Activated CD8-positive, alpha-beta T cell treated with anti-CD3 and anti-CD28 coated beads, Interleukin-2, amount 10 ng/mL, durations not matched to agents 7 days and 5 days (primary cell): Measurements from ENCODE around the gene ZNF805. TPM values are rescaled to one million over a fixed set of nuclear protein-coding genes. Genes with fewer than 3 reads are reported as not detected.
"Not testable (repeated sequence)": the region's sequence is repeated elsewhere in the genome, so short reads cannot be mapped to it uniquely, and the experiment has no call there.

Experiments
- ATAC-seq: fragments of 150-1000 bp; cut with Tn5 transposase; one replicate; pipeline ENCODE4 v1.10.0; 2021; ENCODE audit warnings: moderate library complexity
- CTCF ChIA-PET: fragments of 350-600 bp; sonication (Branson Sonifier 250); formaldehyde crosslinking; loops from one replicate; lab custom pipeline; 2021; ENCODE audit warnings: antibody characterized with exemption; lab: Charles Lee
- POLR2A ChIA-PET: fragments of 350-600 bp; sonication (Branson Sonifier 250); formaldehyde crosslinking; loops from one replicate; lab custom pipeline; 2021; ENCODE audit warnings: antibody characterized with exemption; lab: Charles Lee
- DNase-seq: peaks from one replicate; pipeline ENCODE4 v3.0.0-alpha.2; 2020
- H3K27ac Mint-ChIP-seq: one replicate; pipeline ENCODE4 v1.8.0; 2021; ENCODE audit warnings: mild to moderate bottlenecking, mixed read lengths
- H3K27me3 Mint-ChIP-seq: one replicate; pipeline ENCODE4 v1.8.0; 2021; ENCODE audit warnings: low read depth, mixed read lengths
- H3K36me3 Mint-ChIP-seq: one replicate; pipeline ENCODE4 v1.8.0; 2021; ENCODE audit warnings: low read depth, mixed read lengths
- H3K4me1 Mint-ChIP-seq: one replicate; pipeline ENCODE4 v1.8.0; 2021; ENCODE audit warnings: low read depth, mixed read lengths
- H3K4me3 Mint-ChIP-seq: one replicate; pipeline ENCODE4 v1.8.0; 2021; ENCODE audit warnings: mild to moderate bottlenecking, mixed read lengths
- H3K9me3 Mint-ChIP-seq: one replicate; pipeline ENCODE4 v1.8.0; 2022; ENCODE audit warnings: mixed read lengths; ENCODE audit not compliant: insufficient read depth
- total RNA-seq, 2 experiments: library from RNA; stranded (reverse); gene quantifications; one replicate each; pipeline ENCODE4 v1.2.3, GENCODE V29; 2021

Gene ZNF805
- total RNA-seq, 2 experiments from 2014 or later = 9.8 to 9.9 TPM

DNA sequence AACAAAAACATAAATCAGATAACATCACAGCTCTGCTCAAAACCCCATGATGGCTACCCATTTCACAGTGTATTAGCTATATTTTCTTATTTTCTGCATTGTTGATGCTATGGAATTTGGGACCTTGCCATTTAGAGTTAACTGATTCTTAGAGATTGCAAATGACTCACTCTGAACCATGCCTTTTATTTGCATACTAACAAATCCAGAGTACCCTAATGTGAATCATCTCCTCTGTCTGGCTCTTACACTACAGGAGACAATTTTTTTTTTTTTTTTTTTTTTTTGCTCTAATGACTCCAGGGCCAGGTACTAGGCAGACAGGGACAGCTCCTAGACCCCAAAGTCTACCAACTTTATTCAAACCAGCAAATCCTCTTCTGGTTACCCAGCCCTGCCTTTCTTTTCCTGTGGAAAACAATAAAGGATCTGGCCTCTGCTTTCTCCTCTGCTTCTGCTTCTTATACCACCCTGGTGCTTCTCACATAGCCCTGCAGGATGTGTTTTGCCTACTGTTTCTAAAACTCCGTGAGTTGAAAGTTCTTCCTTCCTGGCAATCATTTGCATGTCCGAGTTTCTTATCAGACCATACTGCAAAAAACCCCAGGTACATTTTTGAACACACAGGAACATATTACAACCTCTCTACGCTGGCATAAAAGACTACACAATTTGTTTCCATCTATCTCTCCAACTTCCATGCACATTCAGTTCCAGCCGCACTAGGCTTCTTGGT is 29.3 kb downstream of the ZNF805 start:
- H3K36me3 Mint-ChIP-seq = peaks cover 20% of the 10 kb centered on the region

GRCh38 chr19:57271280-57271679 is 30.8 kb downstream of the ZNF805 start:
- DNase-seq (no peak), ATAC-seq (no peak)
- POLR2A ChIA-PET = no interaction called here
- CTCF ChIA-PET = no interaction called here
- no peaks in the 10 kb centered on the region for H3K27me3 Mint-ChIP-seq
- H3K36me3 Mint-ChIP-seq = peaks cover 22% of the 10 kb centered on the region
- H3K27ac Mint-ChIP-seq = no peak overlapping the region
- no peaks in the 10 kb centered on the region for H3K9me3 Mint-ChIP-seq
- H3K4me1 Mint-ChIP-seq = no peaks in the 10 kb centered on the region
- no peak overlapping the region for H3K4me3 Mint-ChIP-seq

More for the DNA sequence above, 29.3 kb downstream of the ZNF805 start:
- ChIA-PET CTCF (no interaction called here), POLR2A (no interaction called here)
- H3K4me3 Mint-ChIP-seq = no peak overlapping the region
- H3K27ac Mint-ChIP-seq = no peak overlapping the region
- no peaks in the 10 kb centered on the region for H3K4me1 Mint-ChIP-seq
- ATAC-seq (no peak), DNase-seq (no peak)
- no peaks in the 10 kb centered on the region for H3K27me3 Mint-ChIP-seq
- H3K9me3 Mint-ChIP-seq = no peaks in the 10 kb centered on the region

DNA sequence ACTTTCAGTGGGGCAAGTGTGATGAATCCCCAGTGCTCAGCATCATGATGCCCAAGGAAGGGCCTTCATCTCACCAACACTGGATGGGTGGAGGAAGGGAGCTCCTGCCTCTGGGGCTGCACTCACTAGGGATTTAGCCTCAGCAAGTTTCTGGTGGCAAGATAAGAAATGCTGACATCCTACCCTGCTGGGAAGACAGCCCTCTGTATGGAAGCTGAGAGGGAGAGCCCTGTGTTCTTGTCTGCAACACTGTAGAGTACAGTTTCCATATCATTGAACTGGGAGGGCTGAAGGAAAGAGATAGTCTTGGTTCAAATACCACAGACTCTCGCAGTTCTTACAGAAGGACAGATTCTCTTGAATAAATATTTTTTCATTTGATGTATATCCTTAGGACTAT is 32.6 kb downstream of the ZNF805 start:
- ATAC-seq = no peak
- ChIA-PET CTCF (no interaction called here), POLR2A (interaction anchor here (1.1 kb wide), 1 partner anchor 9 kb away, joined by 3 read pairs; no protein-coding TSS in a partner anchor)
- Mint-ChIP-seq H3K27ac (no peak overlapping the region), H3K4me3 (no peak overlapping the region), H3K36me3 (peaks cover 21% of the 10 kb centered on the region), H3K27me3 (no peaks in the 10 kb centered on the region), H3K4me1 (no peaks in the 10 kb centered on the region), H3K9me3 (no peaks in the 10 kb centered on the region)
- DNase-seq = no peak

DNA sequence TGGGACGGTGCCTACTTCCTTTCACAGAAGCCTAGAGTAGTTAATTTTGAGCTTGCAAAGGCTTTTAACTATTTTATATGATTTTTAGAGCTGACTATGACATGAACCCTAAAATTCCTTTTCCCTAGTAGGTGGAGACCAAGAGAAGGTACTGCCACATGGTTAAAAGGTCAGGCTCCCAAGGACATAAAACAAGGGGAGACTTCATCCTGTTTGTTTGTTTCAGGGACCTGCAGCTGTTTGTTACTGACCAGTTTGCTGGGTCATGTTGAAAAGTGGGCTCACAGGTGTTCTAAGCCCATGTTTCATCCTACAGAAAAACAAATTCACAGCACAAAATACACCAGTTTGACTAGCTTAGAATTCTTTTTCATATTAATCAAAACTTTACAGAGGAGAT is 36.0 kb downstream of the ZNF805 start:
- H3K36me3 Mint-ChIP-seq = peaks cover 25% of the 10 kb centered on the region
- POLR2A ChIA-PET = interaction anchor here (1.0 kb wide), 1 partner anchor 35 kb away, joined by 4 read pairs; no protein-coding TSS in a partner anchor
- CTCF ChIA-PET = no interaction called here
- no peak overlapping the region for H3K4me3 Mint-ChIP-seq
- H3K27me3 Mint-ChIP-seq = no peaks in the 10 kb centered on the region
- no peak overlapping the region for H3K27ac Mint-ChIP-seq
- no peaks in the 10 kb centered on the region for H3K9me3 Mint-ChIP-seq
- ATAC-seq (no peak), DNase-seq (no peak)
- H3K4me1 Mint-ChIP-seq = peaks cover 5% of the 10 kb centered on the region

DNA sequence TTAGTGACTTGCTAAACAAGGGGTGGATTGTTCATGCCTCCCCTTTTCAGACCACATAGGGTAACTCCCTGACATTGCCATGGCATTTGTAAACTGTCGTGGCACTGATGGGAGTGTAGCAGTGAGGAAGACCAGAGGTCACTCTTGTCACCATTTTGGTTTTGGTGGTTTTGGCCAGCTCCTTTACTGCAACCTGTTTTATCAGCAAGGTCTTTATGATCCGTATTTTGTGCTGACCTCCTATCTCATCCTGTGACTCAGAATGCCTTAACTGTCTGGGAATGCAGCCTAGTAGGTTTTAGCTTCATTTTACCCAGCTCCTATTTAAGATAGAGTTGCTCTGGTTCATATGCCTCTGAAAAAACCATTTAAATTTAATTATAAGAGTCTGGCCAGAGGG is 38.0 kb downstream of the ZNF805 start:
- DNase-seq, H3K27me3 Mint-ChIP-seq, ATAC-seq, POLR2A ChIA-PET, CTCF ChIA-PET, H3K4me3 Mint-ChIP-seq, H3K9me3 Mint-ChIP-seq, H3K27ac Mint-ChIP-seq: not testable (repeated sequence)
- H3K4me1 Mint-ChIP-seq = peaks cover 23% of the 10 kb centered on the region
- H3K36me3 Mint-ChIP-seq = peaks cover 33% of the 10 kb centered on the region

- H3K9me3 Mint-ChIP-seq = no peaks in the 10 kb centered on the region
- DNase-seq (peak; percentile 85), ATAC-seq (peak; percentile 76)
- H3K27ac Mint-ChIP-seq = no peak overlapping the region
- no peaks in the 10 kb centered on the region for H3K27me3 Mint-ChIP-seq
- H3K4me1 Mint-ChIP-seq = peaks cover 33% of the 10 kb centered on the region
- ChIA-PET CTCF (no interaction called here), POLR2A (interaction anchor here (1.0 kb wide), 1 partner anchor 42 kb away, joined by 7 read pairs; no protein-coding TSS in a partner anchor)
- H3K4me3 Mint-ChIP-seq = no peak overlapping the region
- H3K36me3 Mint-ChIP-seq = peaks cover 37% of the 10 kb centered on the region
Measured at GRCh38 chr19:57279418-57280164, 39.2 kb downstream of the ZNF805 start.

DNA sequence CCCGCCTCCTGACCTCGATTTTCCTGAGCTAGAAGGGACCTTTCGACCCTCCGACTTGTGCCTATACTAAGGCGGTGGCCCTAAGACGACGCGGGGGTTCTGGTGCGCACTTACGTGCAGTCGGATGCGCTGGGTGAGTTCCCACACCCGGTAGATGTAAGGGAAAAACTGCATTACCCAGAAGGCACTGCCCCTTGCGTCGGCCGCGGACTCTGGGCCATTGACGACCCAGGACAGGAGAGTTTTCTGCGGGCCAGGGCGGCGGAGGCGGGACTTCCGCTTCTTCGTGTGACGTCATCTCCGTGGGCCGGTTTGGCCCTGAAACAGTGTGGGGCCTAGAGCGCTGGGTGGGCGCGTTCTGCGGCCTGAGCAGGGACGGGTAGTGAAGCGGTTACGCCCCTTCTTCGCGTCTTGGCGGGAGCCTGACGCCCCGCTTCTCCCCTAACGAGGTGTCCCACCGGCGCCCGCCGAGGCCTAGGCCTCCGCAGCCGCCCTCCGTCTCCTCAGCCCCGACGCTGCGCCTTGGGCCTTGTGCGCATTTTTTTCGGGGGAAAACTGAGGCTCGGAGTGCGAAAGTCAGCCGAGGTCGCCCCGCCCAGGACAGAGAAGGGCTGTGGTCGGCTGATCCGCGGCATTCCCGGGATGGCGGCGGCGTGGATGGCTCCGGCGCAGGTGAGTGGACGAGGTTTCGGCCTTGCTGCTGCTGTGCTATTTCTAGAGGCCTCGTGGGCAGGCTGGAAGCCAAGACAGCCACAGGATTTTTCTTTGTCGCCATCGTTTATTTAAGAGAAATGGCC is 39.9 kb downstream of the ZNF805 start, which contains the start of gene ZNF460:
Gene ZNF460 (plus strand): TSS at position 321 of the 797 bp plus-strand sequence. CDS start 322 bp downstream, at position 643.
- Mint-ChIP-seq H3K4me1 (peaks cover 37% of the 10 kb centered on the region), H3K9me3 (no peaks in the 10 kb centered on the region), H3K4me3 (no peak within 1 kb of the TSS), H3K36me3 (peaks cover 41% of the 10 kb centered on the region), H3K27me3 (no peaks in the 10 kb centered on the region), H3K27ac (no peak within 1 kb of the TSS)
- ChIA-PET POLR2A (interaction anchor here (1.0 kb wide), 1 partner anchor 41 kb away, joined by 7 read pairs; no protein-coding TSS in a partner anchor), CTCF (no interaction called here)
- ATAC-seq (peak; percentile 93), DNase-seq (peak; percentile 98)

GRCh38 chr19:57280962-57281400 is 40.5 kb downstream of the ZNF805 start:
- Mint-ChIP-seq H3K9me3 (no peaks in the 10 kb centered on the region), H3K27ac (no peak overlapping the region), H3K4me1 (peaks cover 40% of the 10 kb centered on the region), H3K4me3 (no peak overlapping the region), H3K27me3 (no peaks in the 10 kb centered on the region), H3K36me3 (peaks cover 46% of the 10 kb centered on the region)
- CTCF ChIA-PET = no interaction called here
- DNase-seq = peak; percentile 36
- POLR2A ChIA-PET = no interaction called here
- ATAC-seq = no peak

DNA sequence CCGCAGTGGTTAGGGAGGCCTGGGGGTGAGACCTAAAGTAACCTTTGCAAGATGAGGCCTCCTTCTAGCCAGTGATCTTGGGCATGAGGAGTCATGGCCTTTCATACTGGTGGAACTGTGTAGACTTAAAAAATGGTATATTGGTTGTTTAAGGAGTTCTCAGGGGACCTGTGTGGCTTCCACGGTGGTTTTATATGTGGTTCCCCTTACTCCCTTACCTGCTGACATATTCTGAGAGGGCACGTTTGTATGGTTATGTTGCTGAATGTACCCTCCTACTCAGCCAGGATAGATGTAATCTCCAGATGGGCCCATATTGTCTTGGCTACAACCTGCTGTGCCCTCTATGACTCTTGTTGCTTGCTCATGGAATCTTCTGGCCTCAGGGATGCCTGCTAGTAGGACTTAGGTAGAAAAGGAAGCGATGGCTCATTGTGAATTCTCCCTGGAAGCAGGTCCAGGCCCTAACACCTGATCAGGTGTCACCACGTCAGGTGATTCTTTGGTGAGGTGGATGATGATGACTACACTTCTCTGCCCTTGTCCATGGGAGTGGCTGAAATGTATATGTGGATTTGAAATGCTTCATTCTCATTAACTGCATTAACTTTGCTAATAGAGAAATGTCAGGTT is 41.7 kb downstream of the ZNF805 start:
- peaks cover 4% of the 10 kb centered on the region for H3K9me3 Mint-ChIP-seq
- H3K4me1 Mint-ChIP-seq = peaks cover 46% of the 10 kb centered on the region
- DNase-seq = peak; percentile 21
- ATAC-seq = no peak
- POLR2A ChIA-PET = no interaction called here
- H3K4me3 Mint-ChIP-seq = no peak overlapping the region
- peak overlapping the region; percentile 85 for H3K27ac Mint-ChIP-seq
- peaks cover 55% of the 10 kb centered on the region for H3K36me3 Mint-ChIP-seq
- CTCF ChIA-PET = interaction anchor here (0.6 kb wide), 1 partner anchor 692 kb away, joined by 3 read pairs; no protein-coding TSS in a partner anchor
- H3K27me3 Mint-ChIP-seq = no peaks in the 10 kb centered on the region

DNA sequence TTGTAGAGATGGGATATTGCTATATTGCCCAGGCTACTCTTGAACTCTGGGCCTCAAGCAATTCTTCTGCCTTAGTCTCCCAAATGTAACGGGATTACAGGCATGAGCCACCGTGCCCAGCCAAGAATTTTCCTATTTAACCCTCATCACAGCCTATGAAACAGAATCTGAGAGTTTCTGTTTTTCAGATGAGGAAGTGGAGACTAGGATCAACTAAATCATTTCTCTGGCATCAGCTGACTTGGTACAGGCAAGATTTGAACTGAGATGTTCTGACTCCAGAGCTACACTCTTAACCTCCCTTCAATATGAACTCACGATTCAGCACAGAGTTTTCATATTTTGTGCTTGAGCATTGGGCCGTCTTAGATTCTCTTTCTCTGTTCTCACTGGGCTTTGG is 47.9 kb downstream of the ZNF805 start:
- POLR2A ChIA-PET = no interaction called here
- Mint-ChIP-seq H3K4me1 (peaks cover 23% of the 10 kb centered on the region), H3K9me3 (peaks cover 41% of the 10 kb centered on the region), H3K27me3 (no peaks in the 10 kb centered on the region), H3K36me3 (peaks cover 85% of the 10 kb centered on the region), H3K4me3 (no peak overlapping the region), H3K27ac (no peak overlapping the region)
- CTCF ChIA-PET = no interaction called here
- ATAC-seq (no peak), DNase-seq (no peak)

DNA sequence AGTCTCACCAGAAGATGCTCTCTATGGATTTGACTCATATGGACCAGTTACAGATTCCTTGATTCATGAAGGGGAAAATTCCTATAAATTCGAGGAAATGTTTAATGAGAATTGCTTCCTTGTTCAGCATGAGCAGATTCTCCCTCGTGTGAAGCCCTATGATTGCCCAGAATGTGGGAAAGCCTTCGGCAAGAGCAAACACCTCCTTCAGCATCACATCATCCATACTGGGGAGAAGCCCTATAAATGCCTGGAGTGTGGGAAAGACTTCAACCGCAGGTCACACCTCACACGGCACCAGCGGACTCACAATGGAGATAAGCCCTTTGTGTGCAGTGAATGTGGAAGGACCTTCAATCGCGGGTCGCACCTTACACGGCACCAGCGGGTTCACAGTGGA is 50.5 kb downstream of the ZNF805 start:
- Mint-ChIP-seq H3K36me3 (peaks cover 93% of the 10 kb centered on the region), H3K9me3 (peaks cover 61% of the 10 kb centered on the region), H3K27me3 (no peaks in the 10 kb centered on the region), H3K27ac (no peak overlapping the region), H3K4me1 (peaks cover 5% of the 10 kb centered on the region), H3K4me3 (no peak overlapping the region)
- ChIA-PET CTCF (no interaction called here), POLR2A (no interaction called here)
- no peak for DNase-seq
- no peak for ATAC-seq
